Inflammatory macrophage treated with lipopolysaccharide for 1 hour (primary cell): ENCODE results near the gene GRIP1.
"Not testable (repeated sequence)": the region's sequence is repeated elsewhere in the genome, so short reads cannot be mapped to it uniquely, and the experiment has no call there.

ENCODE experiments used
- DNase-seq, 2 donors: peaks; one replicate each; pipeline ENCODE4 v3.0.0-alpha.2; 2020 to 2022

Gene GRIP1

DNA sequence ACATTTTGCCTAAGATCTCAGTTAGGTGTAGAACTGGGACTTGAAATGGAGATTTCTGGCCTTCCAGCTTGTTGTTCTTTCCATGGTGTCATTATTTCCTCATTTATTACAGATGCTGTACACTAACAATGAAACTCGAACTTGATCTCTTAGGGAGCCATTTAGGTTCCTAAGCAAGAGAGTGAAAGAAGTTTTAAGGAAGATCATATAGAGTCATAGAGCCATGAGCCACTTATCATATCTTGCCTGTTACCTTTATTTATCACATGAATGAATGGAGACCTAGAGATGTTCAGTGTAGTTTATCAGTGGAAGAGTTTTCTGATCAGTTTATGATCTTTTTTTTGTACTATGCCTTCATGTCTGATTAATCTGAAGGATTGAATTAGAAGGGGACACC lies 366.7 kb downstream of the GRIP1 start:
- no peak for DNase-seq

DNA sequence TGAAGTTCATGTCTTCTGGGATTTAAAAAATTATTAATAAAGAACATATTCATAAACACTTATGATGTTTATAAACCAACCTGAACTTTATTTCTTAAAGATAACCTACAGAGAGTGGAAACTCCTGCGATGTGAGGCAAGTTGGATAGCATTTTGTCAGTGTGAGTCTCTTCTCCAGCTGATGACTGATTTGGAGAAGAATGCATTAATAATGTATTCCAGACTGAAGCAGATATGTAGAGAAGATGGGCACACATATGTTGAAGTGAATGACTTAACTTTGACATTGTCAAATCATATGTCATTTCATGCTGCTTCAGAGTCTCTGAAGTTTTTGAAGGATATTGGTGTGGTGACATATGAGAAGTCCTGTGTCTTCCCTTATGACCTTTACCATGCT lies 369.3 kb downstream of the GRIP1 start:
- no peak for DNase-seq

DNA sequence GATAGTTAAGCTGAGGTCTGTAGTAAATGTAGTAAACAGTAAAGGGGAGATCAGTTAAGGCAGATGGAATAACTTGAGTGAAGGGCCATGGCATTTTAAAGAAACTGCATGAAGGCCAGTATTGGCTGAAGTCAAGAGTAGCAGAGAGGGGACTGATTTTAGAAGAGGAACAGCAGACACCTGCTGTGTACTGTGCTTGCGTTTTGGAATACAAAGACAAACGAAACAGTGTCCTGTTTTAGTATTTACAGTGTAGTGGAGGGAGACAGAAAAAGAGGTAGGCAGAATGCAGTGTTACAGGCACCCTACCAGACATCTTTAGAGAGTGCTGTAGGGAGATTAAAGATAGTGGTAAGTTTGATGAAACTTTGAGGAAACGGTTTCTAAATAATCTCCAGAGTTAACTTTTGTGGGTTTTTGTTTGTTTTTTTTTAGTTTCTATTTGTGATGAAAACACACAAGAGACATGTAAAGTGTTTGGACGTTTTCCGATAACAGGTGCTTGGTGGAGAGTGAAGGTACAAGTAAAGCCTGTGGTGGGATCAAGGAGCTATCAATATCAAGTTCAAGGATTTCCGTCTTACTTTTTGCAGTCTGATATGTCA lies 374.5 kb downstream of the GRIP1 start:
- DNase-seq: no peak

DNA sequence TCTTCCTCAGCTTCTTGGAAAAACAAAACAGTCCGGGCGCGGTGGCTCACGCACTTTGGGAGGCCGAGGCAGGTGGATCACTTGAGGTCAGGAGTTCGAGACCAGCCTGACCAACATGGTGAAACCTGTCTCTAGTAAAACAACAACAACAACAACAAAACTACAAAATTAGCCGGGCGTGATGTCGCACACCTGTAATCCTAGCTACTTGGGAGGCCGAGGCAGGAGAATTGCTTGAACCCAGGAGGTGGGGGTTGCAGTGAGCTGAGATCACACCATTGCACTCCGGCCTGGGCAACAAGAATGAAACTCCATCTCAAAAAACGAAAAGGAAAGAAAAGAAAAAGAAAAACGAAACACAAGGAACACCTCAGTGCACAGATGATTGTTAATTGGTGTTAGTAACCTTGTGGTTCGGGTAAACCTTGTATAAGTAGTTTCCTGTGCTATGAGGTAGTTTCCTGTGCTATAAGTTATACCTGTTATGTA lies 375.5 kb downstream of the GRIP1 start:
- DNase-seq: not testable (repeated sequence)

DNA sequence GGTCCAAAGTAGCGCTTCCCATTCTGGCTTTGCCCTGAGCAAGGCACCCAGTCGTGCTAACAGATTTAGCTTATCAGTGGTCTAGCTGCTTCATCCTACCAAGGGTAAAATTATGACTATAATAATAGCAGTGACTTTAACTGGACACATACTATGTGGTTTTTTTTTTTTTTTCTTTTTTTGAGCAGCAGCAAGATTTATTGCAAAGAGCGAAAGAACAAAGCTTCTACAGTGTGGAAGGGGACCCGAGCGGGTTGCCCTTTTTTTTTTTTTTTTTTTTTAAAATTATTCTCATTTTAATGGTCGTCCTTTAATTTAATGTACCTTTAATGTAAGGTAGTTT lies 376.1 kb downstream of the GRIP1 start:
- DNase-seq: no peak

DNA sequence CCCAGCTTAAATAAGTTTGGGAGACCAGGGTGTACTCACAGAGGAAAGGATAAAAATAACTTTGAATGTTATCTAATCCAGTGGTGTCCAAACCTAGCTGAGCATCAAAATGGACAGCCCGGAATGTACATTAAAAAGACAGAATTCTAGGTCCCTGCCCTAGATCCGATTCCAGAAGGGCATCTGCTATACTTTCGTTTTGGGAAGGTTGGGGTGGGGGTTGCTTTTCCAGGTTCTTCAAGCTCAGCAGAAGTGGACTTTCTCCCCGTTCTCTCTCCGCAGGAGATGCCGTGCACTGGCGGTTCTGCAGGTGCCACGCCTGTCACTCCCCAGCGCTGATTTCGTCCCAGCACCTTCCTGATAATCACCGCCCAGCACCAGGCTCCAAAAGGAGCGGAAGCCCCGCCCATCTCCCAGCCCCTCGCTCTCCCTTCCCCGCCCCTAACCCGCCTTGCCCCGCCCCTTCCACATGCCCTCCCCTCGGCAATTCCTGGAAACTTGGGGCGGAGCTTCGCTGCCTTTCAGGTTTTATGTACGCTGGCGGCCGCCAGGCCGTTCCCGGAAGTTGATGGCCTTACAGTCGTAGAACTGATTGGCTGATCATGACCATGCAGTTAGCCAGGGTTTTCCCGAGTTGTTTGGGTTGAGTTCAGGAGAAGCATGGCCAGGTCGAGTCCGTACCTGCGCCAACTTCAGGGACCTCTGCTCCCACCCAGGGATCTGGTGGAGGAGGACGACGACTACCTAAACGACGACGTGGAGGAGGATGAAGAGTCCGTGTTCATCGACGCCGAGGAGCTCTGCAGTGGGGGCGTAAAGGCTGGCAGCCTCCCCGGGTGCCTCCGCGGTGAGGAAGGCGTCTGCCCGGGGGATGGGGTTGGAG lies 376.7 kb downstream of the GRIP1 start, which contains the start of gene HELB:
TSS of gene HELB (plus strand) at position 550 of the 883 bp plus-strand sequence. CDS start at position 661, 111 bp downstream.
- peak; percentile 97 to 98 for DNase-seq

DNA sequence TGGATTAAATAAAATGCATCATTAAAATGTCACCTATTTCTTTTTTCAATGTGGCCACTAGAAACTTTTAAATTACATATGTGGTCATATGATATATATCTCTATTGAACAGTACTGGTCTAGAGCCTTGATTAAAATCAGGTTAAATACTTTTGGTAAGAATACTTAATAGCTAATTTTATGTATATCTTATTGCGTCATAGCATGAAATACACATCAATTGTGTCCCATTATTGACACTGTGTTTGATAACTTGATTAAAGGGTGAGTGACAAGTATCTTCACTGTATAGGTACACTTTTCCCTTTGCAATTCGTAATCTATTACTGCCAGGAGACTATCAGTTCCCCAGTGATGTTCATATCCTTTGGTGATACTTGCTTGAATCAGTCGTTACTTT lies 381.0 kb downstream of the GRIP1 start:
- no peak for DNase-seq
